Brain microvascular endothelial cell (primary cell): ENCODE results near the gene SCAF4.
"Not testable (repeated sequence)": the region's sequence is repeated elsewhere in the genome, so short reads cannot be mapped to it uniquely, and the experiment has no call there.

Experiments used
- DNase-seq: peaks from one replicate; pipeline ENCODE4 v3.0.0-alpha.2; 2020
- H3K27ac ChIP-seq: fragments of 250-450 bp; sonication (Bioruptor Pico); 2 replicates; pipeline ENCODE4 v1.5.1; 2020; ENCODE audit warnings: mild to moderate bottlenecking, moderate library complexity
- H3K27me3 ChIP-seq: fragments of 250-450 bp; sonication (Bioruptor Pico); replicated peaks from 2 replicates; pipeline ENCODE4 v1.5.1; 2020; ENCODE audit warnings: mild to moderate bottlenecking
- H3K36me3 ChIP-seq: fragments of 250-450 bp; sonication (Bioruptor Pico); replicated peaks from 2 replicates; pipeline ENCODE4 v1.5.1; 2020; ENCODE audit warnings: mild to moderate bottlenecking
- H3K4me3 ChIP-seq: 2 replicates; pipeline ENCODE4 v1.5.1; 2011; ENCODE audit warnings: low read depth, mild to moderate bottlenecking, control low read depth, low read length, moderate library complexity
- CTCF ChIP-seq: IDR thresholded peaks from 2 replicates; pipeline ENCODE4 v1.5.1; 2011; ENCODE audit warnings: low read depth, mild to moderate bottlenecking, moderate library complexity, low read length, control low read depth, inconsistent platforms; ENCODE audit errors: missing control alignments
- in situ Hi-C: cut with HindIII; loops from 2 replicates; pipeline ENCODE4 v1.10.0; 2017; ENCODE audit warnings: low sequenced_read_pairs, low pct_ligation_motif_present

The SCAF4 gene

GRCh38 chr21:31750843-31751242 is 18.9 kb upstream of the SCAF4 start:
- no peak for TF ChIP-seq CTCF
- DNase-seq = peak; percentile 2
- in situ Hi-C loops = no loop called here
- Histone ChIP-seq H3K27me3 (no peaks in the 10 kb centered on the region), H3K4me3 (no peak overlapping the region), H3K36me3 (no peaks in the 10 kb centered on the region), H3K27ac (no peak overlapping the region)

- no peak for DNase-seq
- TF ChIP-seq CTCF = no peak
- no peaks in the 10 kb centered on the region for H3K27me3 ChIP-seq
- in situ Hi-C loops = no loop called here
- no peaks in the 10 kb centered on the region for H3K36me3 ChIP-seq
- no peak overlapping the region for H3K4me3 ChIP-seq
- H3K27ac ChIP-seq = no peak overlapping the region
Measured at GRCh38 chr21:31744182-31744800, 12.4 kb upstream of the SCAF4 start.

GRCh38 chr21:31743712-31744111 is 11.8 kb upstream of the SCAF4 start:
- H3K27ac ChIP-seq = no peak overlapping the region

GRCh38 chr21:31741116-31741515 is 9.2 kb upstream of the SCAF4 start:
- no peaks in the 10 kb centered on the region for H3K27me3 ChIP-seq
- TF ChIP-seq CTCF = no peak
- no peak overlapping the region for H3K4me3 ChIP-seq
- no peak overlapping the region for H3K27ac ChIP-seq
- no peak for DNase-seq
- no peaks in the 10 kb centered on the region for H3K36me3 ChIP-seq
- in situ Hi-C loops = no loop called here

More at GRCh38 chr21:31743712-31744111, 11.8 kb upstream of the SCAF4 start:
- in situ Hi-C loops = no loop called here
- Histone ChIP-seq H3K27me3 (no peaks in the 10 kb centered on the region), H3K36me3 (no peaks in the 10 kb centered on the region), H3K4me3 (no peak overlapping the region)
- TF ChIP-seq CTCF = no peak
- DNase-seq = no peak

- H3K4me3 ChIP-seq, H3K36me3 ChIP-seq, H3K27ac ChIP-seq, DNase-seq, in situ Hi-C loops, H3K27me3 ChIP-seq: not testable (repeated sequence)
Measured at GRCh38 chr21:31737586-31738397, 5.9 kb upstream of the SCAF4 start.

- H3K36me3 ChIP-seq = no peaks in the 10 kb centered on the region
- in situ Hi-C loops = no loop called here
- no peaks in the 10 kb centered on the region for H3K27me3 ChIP-seq
- no peak overlapping the region for H3K27ac ChIP-seq
- no peak for DNase-seq
- no peak overlapping the region for H3K4me3 ChIP-seq
- TF ChIP-seq CTCF = no peak
Measured at GRCh38 chr21:31735511-31735992, 3.6 kb upstream of the SCAF4 start.
